ENCODE results near the gene CTNNB1. TPM values are rescaled to one million over a fixed set of nuclear protein-coding genes. Genes with fewer than 3 reads are reported as not detected.

CTNNB1 gene
- total RNA-seq, 1 donor from 2014 or later, result 371 TPM

- Histone ChIP-seq H3K4me3 (no peak overlapping the region), H3K9me3 (no peaks in the 10 kb centered on the region), H3K36me3 (peaks cover 0 to under 1% of the 10 kb centered on the region in 2 donors), H3K27me3 (no peaks in the 10 kb centered on the region), H3K27ac (no peak overlapping the region), H3K4me1 (peaks cover 0 to 49% of the 10 kb centered on the region in 2 donors)
- intact Hi-C loops (cut with DNase I), result no loop called here
- TF ChIP-seq CTCF (IDR thresholded peaks at IDR 0.05), result no peak
- no peak for DNase-seq (ENCODE audit: low spot score in 2 of 2)
Observed at GRCh38 chr3:41219424-41219823, 20.1 kb downstream of the CTNNB1 start.

- Histone ChIP-seq H3K27ac (no peak overlapping the region), H3K36me3 (peaks cover 13 to 18% of the 10 kb centered on the region in 2 donors), H3K4me3 (no peak overlapping the region), H3K4me1 (peaks cover 0 to 53% of the 10 kb centered on the region in 2 donors), H3K27me3 (no peaks in the 10 kb centered on the region), H3K9me3 (no peaks in the 10 kb centered on the region)
- TF ChIP-seq CTCF (IDR thresholded peaks at IDR 0.05), result no peak
- no peak for DNase-seq (ENCODE audit: low spot score in 2 of 2)
- intact Hi-C loops (cut with DNase I), result loop anchor here (5.0 to 10.0 kb wide), 5 partner anchors 224 to 916 kb away; partner anchors contain the start of genes EIF1B and RPL14
Observed at GRCh38 chr3:41220906-41221677, 21.8 kb downstream of the CTNNB1 start.

- Histone ChIP-seq H3K36me3 (peaks cover 15 to 27% of the 10 kb centered on the region in 2 donors), H3K27ac (no peak overlapping the region), H3K27me3 (no peaks in the 10 kb centered on the region), H3K9me3 (no peaks in the 10 kb centered on the region), H3K4me1 (peaks cover 0 to 53% of the 10 kb centered on the region in 2 donors), H3K4me3 (no peak overlapping the region)
- intact Hi-C loops (cut with DNase I), result loop anchor here (5.0 to 10.0 kb wide), 5 partner anchors 225 to 917 kb away; partner anchors contain the start of genes EIF1B and RPL14
- no peak for DNase-seq (ENCODE audit: low spot score in 2 of 2)
- TF ChIP-seq CTCF (IDR thresholded peaks at IDR 0.05), result no peak
Observed at GRCh38 chr3:41222012-41222411, 22.7 kb downstream of the CTNNB1 start.

- Histone ChIP-seq H3K27me3 (no peaks in the 10 kb centered on the region), H3K9me3 (no peaks in the 10 kb centered on the region), H3K4me1 (peaks cover 0 to 53% of the 10 kb centered on the region in 2 donors), H3K36me3 (peaks cover 20 to 32% of the 10 kb centered on the region in 2 donors), H3K4me3 (no peak overlapping the region), H3K27ac (no peak overlapping the region)
- intact Hi-C loops (cut with DNase I), result loop anchor here (5.0 to 10.0 kb wide), 5 partner anchors 225 to 918 kb away; partner anchors contain the start of genes EIF1B and RPL14
- TF ChIP-seq CTCF (IDR thresholded peaks at IDR 0.05), result no peak
- no peak for DNase-seq (ENCODE audit: low spot score in 2 of 2)
Observed at GRCh38 chr3:41222501-41222900, 23.2 kb downstream of the CTNNB1 start.

GRCh38 chr3:41223078-41223477, 23.8 kb downstream of the CTNNB1 start:
- TF ChIP-seq CTCF (IDR thresholded peaks at IDR 0.05), result no peak

More at GRCh38 chr3:41223078-41223477, 23.8 kb downstream of the CTNNB1 start:
- no peaks in the 10 kb centered on the region for H3K27me3 ChIP-seq
- intact Hi-C loops (cut with DNase I), result loop anchor here (5.0 to 10.0 kb wide), 5 partner anchors 226 to 918 kb away; partner anchors contain the start of genes EIF1B and RPL14
- H3K27ac ChIP-seq, result no peak overlapping the region
- H3K36me3 ChIP-seq, result peaks cover 22 to 37% of the 10 kb centered on the region in 2 donors
- H3K4me1 ChIP-seq, result peaks cover 0 to 53% of the 10 kb centered on the region in 2 donors
- DNase-seq (ENCODE audit: low spot score in 2 of 2), result no peak
- H3K4me3 ChIP-seq, result no peak overlapping the region
- H3K9me3 ChIP-seq, result no peaks in the 10 kb centered on the region

Data from ascending aorta (tissue), 2 donors.